RWPE2 (cell line): ENCODE measurements around the gene SLC25A24.
"Not testable (repeated sequence)": the region's sequence is repeated elsewhere in the genome, so short reads cannot be mapped to it uniquely, and the experiment has no call there.

Experiments used
- ATAC-seq: fragments of 200-7000 bp; cut with Tn5 transposase; 3 replicates; pipeline ENCODE4 v1.9.1; 2021; ENCODE audit warnings: low read depth
- DNase-seq: peaks from one replicate; pipeline ENCODE4 v3.0.0-alpha.2; 2020; ENCODE audit warnings: low spot score
- H3K27ac ChIP-seq: fragments of 450-650 bp; 2 replicates; pipeline ENCODE4 v1.5.1; 2017; ENCODE audit warnings: mild to moderate bottlenecking; ENCODE audit not compliant: poor library complexity, severe bottlenecking
- H3K27me3 ChIP-seq: fragments of 250-450 bp; sonication (Bioruptor Pico); 2 replicates; pipeline ENCODE4 v1.5.1; 2021; ENCODE audit warnings: mild to moderate bottlenecking, moderate library complexity; ENCODE audit not compliant: insufficient read depth, poor library complexity, severe bottlenecking
- H3K36me3 ChIP-seq: fragments of 250-450 bp; sonication (Bioruptor Pico); 2 replicates; pipeline ENCODE4 v1.5.1; 2020; ENCODE audit warnings: low read depth, mild to moderate bottlenecking, moderate library complexity
- H3K4me1 ChIP-seq: fragments of 250-450 bp; sonication (Bioruptor Pico); 2 replicates; pipeline ENCODE4 v1.5.1; 2021; ENCODE audit warnings: mild to moderate bottlenecking, moderate library complexity; ENCODE audit not compliant: insufficient read depth, poor library complexity, severe bottlenecking
- H3K4me3 ChIP-seq: fragments of 250-450 bp; sonication (Bioruptor Pico); 2 replicates; pipeline ENCODE4 v1.5.1; 2021; ENCODE audit warnings: mild to moderate bottlenecking, moderate library complexity; ENCODE audit not compliant: severe bottlenecking
- H3K9me3 ChIP-seq: fragments of 250-450 bp; sonication (Bioruptor Pico); 2 replicates; pipeline ENCODE4 v1.5.1; 2021; ENCODE audit warnings: mild to moderate bottlenecking, moderate library complexity; ENCODE audit not compliant: severe bottlenecking
- CTCF ChIP-seq: fragments of 450-650 bp; IDR thresholded peaks from one replicate; pipeline ENCODE4 v1.5.1; 2017; ENCODE audit warnings: mild to moderate bottlenecking, moderate library complexity; ENCODE audit not compliant: poor library complexity, severe bottlenecking

Gene SLC25A24

GRCh38 chr1:108154314-108154713 lies 45.8 kb downstream of the SLC25A24 start:
- no peak overlapping the region for H3K4me3 ChIP-seq
- no peaks in the 10 kb centered on the region for H3K4me1 ChIP-seq
- H3K36me3 ChIP-seq, result peaks cover 86% of the 10 kb centered on the region

GRCh38 chr1:108152782-108153222 lies 47.3 kb downstream of the SLC25A24 start:
- TF ChIP-seq CTCF, result no peak
- H3K4me1 ChIP-seq, result no peaks in the 10 kb centered on the region
- peaks cover 93% of the 10 kb centered on the region for H3K36me3 ChIP-seq
- ATAC-seq (no peak), DNase-seq (no peak)
- no peak overlapping the region for H3K4me3 ChIP-seq
- H3K27ac ChIP-seq, result no peak overlapping the region
- H3K9me3 ChIP-seq, result no peaks in the 10 kb centered on the region
- H3K27me3 ChIP-seq, result no peaks in the 10 kb centered on the region

More at GRCh38 chr1:108154314-108154713, 45.8 kb downstream of the SLC25A24 start:
- no peaks in the 10 kb centered on the region for H3K9me3 ChIP-seq
- no peaks in the 10 kb centered on the region for H3K27me3 ChIP-seq
- no peak for TF ChIP-seq CTCF
- no peak overlapping the region for H3K27ac ChIP-seq
- ATAC-seq, result no peak; the same call in 2 of the 3 replicates
- DNase-seq, result no peak

- Histone ChIP-seq H3K4me3 (no peak overlapping the region), H3K27ac (no peak overlapping the region), H3K27me3 (no peaks in the 10 kb centered on the region), H3K36me3 (peaks cover 91% of the 10 kb centered on the region), H3K4me1 (no peaks in the 10 kb centered on the region), H3K9me3 (no peaks in the 10 kb centered on the region)
- ATAC-seq, result no peak
- no peak for TF ChIP-seq CTCF
- no peak for DNase-seq
Observed at GRCh38 chr1:108151548-108151947, 48.6 kb downstream of the SLC25A24 start.

GRCh38 chr1:108149796-108150467 lies 50.2 kb downstream of the SLC25A24 start:
- Histone ChIP-seq H3K36me3 (peaks cover 88% of the 10 kb centered on the region), H3K4me1 (no peaks in the 10 kb centered on the region), H3K4me3 (no peak overlapping the region), H3K27me3 (no peaks in the 10 kb centered on the region), H3K27ac (no peak overlapping the region), H3K9me3 (no peaks in the 10 kb centered on the region)
- DNase-seq (no peak), ATAC-seq (no peak)
- TF ChIP-seq CTCF, result no peak

GRCh38 chr1:108144569-108144968 lies 55.6 kb downstream of the SLC25A24 start:
- Histone ChIP-seq H3K4me1 (peaks cover 23% of the 10 kb centered on the region), H3K36me3 (peaks cover 93% of the 10 kb centered on the region)
- not testable (repeated sequence) for H3K27me3 ChIP-seq, ATAC-seq, DNase-seq, H3K4me3 ChIP-seq, H3K27ac ChIP-seq, H3K9me3 ChIP-seq
